GM23338 (cell line): ENCODE data around the gene SYNPO2.

Source experiments
- CREB1 ChIP-seq: fragments of 250-450 bp; sonication (Bioruptor Pico); IDR thresholded peaks from 2 replicates; pipeline ENCODE4 v1.5.0; 2020; ENCODE audit warnings: low read depth, mild to moderate bottlenecking, moderate library complexity
- EZH2 ChIP-seq: fragments of 200-600 bp; sonication (generic); IDR thresholded peaks from one replicate; pipeline ENCODE4 v1.8.0; 2017; ENCODE audit warnings: antibody characterized with exemption, mild to moderate bottlenecking, low read depth; ENCODE audit not compliant: unreplicated experiment
- EZH2phosphoT487 ChIP-seq: fragments of 200-600 bp; sonication (generic); IDR thresholded peaks from one replicate; pipeline ENCODE4 v1.8.1; 2018; ENCODE audit warnings: antibody characterized with exemption; ENCODE audit not compliant: unreplicated experiment
- JUNB ChIP-seq: IDR thresholded peaks from one replicate; pipeline ENCODE4 v1.6.1; 2016; ENCODE audit warnings: antibody characterized with exemption; ENCODE audit not compliant: unreplicated experiment
- NANOG ChIP-seq: IDR thresholded peaks from 2 replicates; pipeline ENCODE4 v1.6.1; 2016; ENCODE audit warnings: antibody characterized with exemption, borderline replicate concordance
- POLR2AphosphoS5 ChIP-seq: IDR thresholded peaks from 2 replicates; pipeline ENCODE4 v1.6.1; 2016; ENCODE audit warnings: antibody characterized with exemption, low read depth
- STAT1 ChIP-seq: IDR thresholded peaks from one replicate; pipeline ENCODE4 v1.6.1; 2016; ENCODE audit warnings: antibody characterized with exemption; ENCODE audit not compliant: unreplicated experiment
- ZNF114 ChIP-seq: fragments of 250-450 bp; sonication (Bioruptor Pico); IDR thresholded peaks from 2 replicates; pipeline ENCODE4 v1.5.0; 2020; ENCODE audit warnings: mild to moderate bottlenecking, moderate library complexity
- ZNF331 ChIP-seq: fragments of 250-450 bp; sonication (Bioruptor Pico); IDR thresholded peaks from 2 replicates; pipeline ENCODE4 v1.5.0; 2020; ENCODE audit warnings: low read depth, mild to moderate bottlenecking, moderate library complexity
- ZNF462 ChIP-seq: fragments of 250-450 bp; sonication (Bioruptor Pico); IDR thresholded peaks from 2 replicates; pipeline ENCODE4 v1.5.0; 2020; ENCODE audit warnings: mild to moderate bottlenecking, moderate library complexity
- TF ChIP-seq, protein P1 (sequence below), 2 experiments: fragments of 200-600 bp in 1 of 2; sonication (generic) in 1 of 2; conservative IDR thresholded peaks; 2 replicates each; pipeline versions ENCODE4 v1.5.1 to v1.6.1; 2016 to 2017; ENCODE audit warnings: antibody characterized with exemption in 2 of 2, low read depth in 2 of 2, mild to moderate bottlenecking in 2 of 2, moderate library complexity in 1 of 2
- TF ChIP-seq, protein P2 (sequence below): IDR thresholded peaks from one replicate; pipeline ENCODE4 v1.6.1; 2018; ENCODE audit warnings: antibody characterized with exemption; ENCODE audit not compliant: unreplicated experiment
- TF ChIP-seq, protein P3 (sequence below): IDR thresholded peaks from 2 replicates; pipeline ENCODE4 v1.6.1; 2016; ENCODE audit warnings: antibody characterized with exemption

- TF ChIP-seq, protein P1, sequence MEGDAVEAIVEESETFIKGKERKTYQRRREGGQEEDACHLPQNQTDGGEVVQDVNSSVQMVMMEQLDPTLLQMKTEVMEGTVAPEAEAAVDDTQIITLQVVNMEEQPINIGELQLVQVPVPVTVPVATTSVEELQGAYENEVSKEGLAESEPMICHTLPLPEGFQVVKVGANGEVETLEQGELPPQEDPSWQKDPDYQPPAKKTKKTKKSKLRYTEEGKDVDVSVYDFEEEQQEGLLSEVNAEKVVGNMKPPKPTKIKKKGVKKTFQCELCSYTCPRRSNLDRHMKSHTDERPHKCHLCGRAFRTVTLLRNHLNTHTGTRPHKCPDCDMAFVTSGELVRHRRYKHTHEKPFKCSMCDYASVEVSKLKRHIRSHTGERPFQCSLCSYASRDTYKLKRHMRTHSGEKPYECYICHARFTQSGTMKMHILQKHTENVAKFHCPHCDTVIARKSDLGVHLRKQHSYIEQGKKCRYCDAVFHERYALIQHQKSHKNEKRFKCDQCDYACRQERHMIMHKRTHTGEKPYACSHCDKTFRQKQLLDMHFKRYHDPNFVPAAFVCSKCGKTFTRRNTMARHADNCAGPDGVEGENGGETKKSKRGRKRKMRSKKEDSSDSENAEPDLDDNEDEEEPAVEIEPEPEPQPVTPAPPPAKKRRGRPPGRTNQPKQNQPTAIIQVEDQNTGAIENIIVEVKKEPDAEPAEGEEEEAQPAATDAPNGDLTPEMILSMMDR (conservative IDR thresholded peaks at IDR 0.05; ENCODE audit: low read depth in 2 of 2) = no peak
- TF ChIP-seq, protein P2, sequence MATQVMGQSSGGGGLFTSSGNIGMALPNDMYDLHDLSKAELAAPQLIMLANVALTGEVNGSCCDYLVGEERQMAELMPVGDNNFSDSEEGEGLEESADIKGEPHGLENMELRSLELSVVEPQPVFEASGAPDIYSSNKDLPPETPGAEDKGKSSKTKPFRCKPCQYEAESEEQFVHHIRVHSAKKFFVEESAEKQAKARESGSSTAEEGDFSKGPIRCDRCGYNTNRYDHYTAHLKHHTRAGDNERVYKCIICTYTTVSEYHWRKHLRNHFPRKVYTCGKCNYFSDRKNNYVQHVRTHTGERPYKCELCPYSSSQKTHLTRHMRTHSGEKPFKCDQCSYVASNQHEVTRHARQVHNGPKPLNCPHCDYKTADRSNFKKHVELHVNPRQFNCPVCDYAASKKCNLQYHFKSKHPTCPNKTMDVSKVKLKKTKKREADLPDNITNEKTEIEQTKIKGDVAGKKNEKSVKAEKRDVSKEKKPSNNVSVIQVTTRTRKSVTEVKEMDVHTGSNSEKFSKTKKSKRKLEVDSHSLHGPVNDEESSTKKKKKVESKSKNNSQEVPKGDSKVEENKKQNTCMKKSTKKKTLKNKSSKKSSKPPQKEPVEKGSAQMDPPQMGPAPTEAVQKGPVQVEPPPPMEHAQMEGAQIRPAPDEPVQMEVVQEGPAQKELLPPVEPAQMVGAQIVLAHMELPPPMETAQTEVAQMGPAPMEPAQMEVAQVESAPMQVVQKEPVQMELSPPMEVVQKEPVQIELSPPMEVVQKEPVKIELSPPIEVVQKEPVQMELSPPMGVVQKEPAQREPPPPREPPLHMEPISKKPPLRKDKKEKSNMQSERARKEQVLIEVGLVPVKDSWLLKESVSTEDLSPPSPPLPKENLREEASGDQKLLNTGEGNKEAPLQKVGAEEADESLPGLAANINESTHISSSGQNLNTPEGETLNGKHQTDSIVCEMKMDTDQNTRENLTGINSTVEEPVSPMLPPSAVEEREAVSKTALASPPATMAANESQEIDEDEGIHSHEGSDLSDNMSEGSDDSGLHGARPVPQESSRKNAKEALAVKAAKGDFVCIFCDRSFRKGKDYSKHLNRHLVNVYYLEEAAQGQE = no peak
- no peak for TF ChIP-seq CREB1
- no peak for TF ChIP-seq POLR2AphosphoS5
- no peak for TF ChIP-seq EZH2
- no peak for TF ChIP-seq EZH2phosphoT487
- TF ChIP-seq ZNF114 = no peak
- TF ChIP-seq, protein P3, sequence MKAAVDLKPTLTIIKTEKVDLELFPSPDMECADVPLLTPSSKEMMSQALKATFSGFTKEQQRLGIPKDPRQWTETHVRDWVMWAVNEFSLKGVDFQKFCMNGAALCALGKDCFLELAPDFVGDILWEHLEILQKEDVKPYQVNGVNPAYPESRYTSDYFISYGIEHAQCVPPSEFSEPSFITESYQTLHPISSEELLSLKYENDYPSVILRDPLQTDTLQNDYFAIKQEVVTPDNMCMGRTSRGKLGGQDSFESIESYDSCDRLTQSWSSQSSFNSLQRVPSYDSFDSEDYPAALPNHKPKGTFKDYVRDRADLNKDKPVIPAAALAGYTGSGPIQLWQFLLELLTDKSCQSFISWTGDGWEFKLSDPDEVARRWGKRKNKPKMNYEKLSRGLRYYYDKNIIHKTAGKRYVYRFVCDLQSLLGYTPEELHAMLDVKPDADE = no peak
- TF ChIP-seq STAT1 = no peak
- TF ChIP-seq NANOG = no peak
- TF ChIP-seq ZNF462 = no peak
- TF ChIP-seq ZNF331 (CRISPR knock-in tag) = no peak
- no peak for TF ChIP-seq JUNB
Measured at GRCh38 chr4:119014658-119015057, 126.0 kb downstream of the SYNPO2 start.
